ENCODE measurements around the gene PDE4B. TPM values are rescaled to one million over a fixed set of nuclear protein-coding genes. Genes with fewer than 3 reads are reported as not detected.
A peak's percentile ranks its signal among the peaks of the same experiment; 100 is the strongest.

Gene PDE4B
- total and polyA plus RNA-seq, 9 donors = 14.7 to 25.6 (median 16.8) TPM

- peak; percentile 53 for DNase-seq
- Histone ChIP-seq H3K4me3 (ENCODE audit: low read length) (no peak overlapping the region), H3K9me3 (replicated peaks; ENCODE audit: control insufficient read depth, low read depth, low read length) (no peaks in the 10 kb centered on the region), H3K36me3 (ENCODE audit: control insufficient read depth, insufficient read depth, low read length) (no peaks in the 10 kb centered on the region), H3K27me3 (ENCODE audit: control insufficient read depth, insufficient read depth, low read length) (no peaks in the 10 kb centered on the region), H3K27ac (ENCODE audit: low read length) (peak overlapping the region; percentile 42), H3K4me1 (ENCODE audit: control insufficient read depth, insufficient read depth, low read length) (peaks cover 33% of the 10 kb centered on the region)
- WGBS (ENCODE audit: insufficient coverage) = no CpG with 5 or more reads among the region's 5 CpGs
These were observed 476.5 kb downstream of the PDE4B start for GRCh38 chr1:66269222-66269621.

- Histone ChIP-seq H3K27ac (ENCODE audit: low read length) (peak overlapping the region; percentile 48), H3K27me3 (ENCODE audit: control insufficient read depth, insufficient read depth, low read length) (no peaks in the 10 kb centered on the region), H3K4me1 (ENCODE audit: control insufficient read depth, insufficient read depth, low read length) (peaks cover 32% of the 10 kb centered on the region), H3K9me3 (replicated peaks; ENCODE audit: control insufficient read depth, low read depth, low read length) (no peaks in the 10 kb centered on the region), H3K36me3 (ENCODE audit: control insufficient read depth, insufficient read depth, low read length) (no peaks in the 10 kb centered on the region), H3K4me3 (ENCODE audit: low read length) (no peak overlapping the region)
- 50% methylated on average over 1 of the region's 5 CpGs for WGBS (ENCODE audit: insufficient coverage)
- DNase-seq = peak; percentile 49
These were observed 477.6 kb downstream of the PDE4B start for GRCh38 chr1:66270119-66270812.

- H3K27ac ChIP-seq (ENCODE audit: low read length) = peak overlapping the region; percentile 89
- peaks cover 31% of the 10 kb centered on the region for H3K4me1 ChIP-seq (ENCODE audit: control insufficient read depth, insufficient read depth, low read length)
- DNase-seq = peak; percentile 99
- no peak overlapping the region for H3K4me3 ChIP-seq (ENCODE audit: low read length)
- no peaks in the 10 kb centered on the region for H3K36me3 ChIP-seq (ENCODE audit: control insufficient read depth, insufficient read depth, low read length)
- no peaks in the 10 kb centered on the region for H3K27me3 ChIP-seq (ENCODE audit: control insufficient read depth, insufficient read depth, low read length)
- no peaks in the 10 kb centered on the region for H3K9me3 ChIP-seq (replicated peaks; ENCODE audit: control insufficient read depth, low read depth, low read length)
- WGBS (ENCODE audit: insufficient coverage) = no CpG with 5 or more reads among the region's 8 CpGs
These were observed 478.7 kb downstream of the PDE4B start for GRCh38 chr1:66271216-66271903.

- no peaks in the 10 kb centered on the region for H3K27me3 ChIP-seq (ENCODE audit: control insufficient read depth, insufficient read depth, low read length)
- peak overlapping the region; percentile 89 for H3K27ac ChIP-seq (ENCODE audit: low read length)
- H3K4me1 ChIP-seq (ENCODE audit: control insufficient read depth, insufficient read depth, low read length) = peaks cover 31% of the 10 kb centered on the region
- peak; percentile 81 for DNase-seq
- no peaks in the 10 kb centered on the region for H3K36me3 ChIP-seq (ENCODE audit: control insufficient read depth, insufficient read depth, low read length)
- 0% methylated on average over 3 of the region's 5 CpGs for WGBS (ENCODE audit: insufficient coverage)
- no peak overlapping the region for H3K4me3 ChIP-seq (ENCODE audit: low read length)
- no peaks in the 10 kb centered on the region for H3K9me3 ChIP-seq (replicated peaks; ENCODE audit: control insufficient read depth, low read depth, low read length)
These were observed 479.2 kb downstream of the PDE4B start for GRCh38 chr1:66271904-66272254.

GRCh38 chr1:66273656-66274055, 481.0 kb downstream of the PDE4B start:
- peak overlapping the region; percentile 22 for H3K27ac ChIP-seq (ENCODE audit: low read length)
- H3K36me3 ChIP-seq (ENCODE audit: control insufficient read depth, insufficient read depth, low read length) = no peaks in the 10 kb centered on the region
- DNase-seq = no peak
- H3K4me1 ChIP-seq (ENCODE audit: control insufficient read depth, insufficient read depth, low read length) = peaks cover 36% of the 10 kb centered on the region
- no peak overlapping the region for H3K4me3 ChIP-seq (ENCODE audit: low read length)
- WGBS (ENCODE audit: insufficient coverage) = no CpG with 5 or more reads among the region's 2 CpGs
- H3K27me3 ChIP-seq (ENCODE audit: control insufficient read depth, insufficient read depth, low read length) = no peaks in the 10 kb centered on the region
- H3K9me3 ChIP-seq (replicated peaks; ENCODE audit: control insufficient read depth, low read depth, low read length) = no peaks in the 10 kb centered on the region

GRCh38 chr1:66274634-66275033, 481.9 kb downstream of the PDE4B start:
- no peak overlapping the region for H3K4me3 ChIP-seq (ENCODE audit: low read length)
- H3K27ac ChIP-seq (ENCODE audit: low read length) = no peak overlapping the region
- H3K36me3 ChIP-seq (ENCODE audit: control insufficient read depth, insufficient read depth, low read length) = no peaks in the 10 kb centered on the region
- DNase-seq = no peak
- peaks cover 40% of the 10 kb centered on the region for H3K4me1 ChIP-seq (ENCODE audit: control insufficient read depth, insufficient read depth, low read length)
- no peaks in the 10 kb centered on the region for H3K9me3 ChIP-seq (replicated peaks; ENCODE audit: control insufficient read depth, low read depth, low read length)
- WGBS (ENCODE audit: insufficient coverage) = no CpG with 5 or more reads among the region's 1 CpG
- H3K27me3 ChIP-seq (ENCODE audit: control insufficient read depth, insufficient read depth, low read length) = no peaks in the 10 kb centered on the region

GRCh38 chr1:66275083-66275482, 482.4 kb downstream of the PDE4B start:
- Histone ChIP-seq H3K27me3 (ENCODE audit: control insufficient read depth, insufficient read depth, low read length) (no peaks in the 10 kb centered on the region), H3K4me3 (ENCODE audit: low read length) (no peak overlapping the region), H3K9me3 (replicated peaks; ENCODE audit: control insufficient read depth, low read depth, low read length) (no peaks in the 10 kb centered on the region), H3K4me1 (ENCODE audit: control insufficient read depth, insufficient read depth, low read length) (peaks cover 40% of the 10 kb centered on the region), H3K36me3 (ENCODE audit: control insufficient read depth, insufficient read depth, low read length) (no peaks in the 10 kb centered on the region), H3K27ac (ENCODE audit: low read length) (no peak overlapping the region)
- no CpG with 5 or more reads among the region's 1 CpG for WGBS (ENCODE audit: insufficient coverage)
- DNase-seq = no peak

GRCh38 chr1:66275601-66276023, 482.9 kb downstream of the PDE4B start:
- H3K36me3 ChIP-seq (ENCODE audit: control insufficient read depth, insufficient read depth, low read length) = no peaks in the 10 kb centered on the region
- H3K9me3 ChIP-seq (replicated peaks; ENCODE audit: control insufficient read depth, low read depth, low read length) = no peaks in the 10 kb centered on the region
- H3K4me1 ChIP-seq (ENCODE audit: control insufficient read depth, insufficient read depth, low read length) = peaks cover 37% of the 10 kb centered on the region
- no peak overlapping the region for H3K27ac ChIP-seq (ENCODE audit: low read length)
- no peaks in the 10 kb centered on the region for H3K27me3 ChIP-seq (ENCODE audit: control insufficient read depth, insufficient read depth, low read length)
- 46% methylated on average over 4 of the region's 5 CpGs for WGBS (ENCODE audit: insufficient coverage)
- no peak overlapping the region for H3K4me3 ChIP-seq (ENCODE audit: low read length)
- DNase-seq = peak; percentile 57

- peaks cover 37% of the 10 kb centered on the region for H3K4me1 ChIP-seq (ENCODE audit: control insufficient read depth, insufficient read depth, low read length)
- H3K36me3 ChIP-seq (ENCODE audit: control insufficient read depth, insufficient read depth, low read length) = no peaks in the 10 kb centered on the region
- WGBS (ENCODE audit: insufficient coverage) = no CpG with 5 or more reads among the region's 3 CpGs
- H3K4me3 ChIP-seq (ENCODE audit: low read length) = no peak overlapping the region
- DNase-seq = no peak
- no peaks in the 10 kb centered on the region for H3K27me3 ChIP-seq (ENCODE audit: control insufficient read depth, insufficient read depth, low read length)
- H3K27ac ChIP-seq (ENCODE audit: low read length) = no peak overlapping the region
- H3K9me3 ChIP-seq (replicated peaks; ENCODE audit: control insufficient read depth, low read depth, low read length) = no peaks in the 10 kb centered on the region
These were observed 483.5 kb downstream of the PDE4B start for GRCh38 chr1:66276218-66276617.

- Histone ChIP-seq H3K36me3 (ENCODE audit: control insufficient read depth, insufficient read depth, low read length) (no peaks in the 10 kb centered on the region), H3K27ac (ENCODE audit: low read length) (peak overlapping the region; percentile 86), H3K9me3 (replicated peaks; ENCODE audit: control insufficient read depth, low read depth, low read length) (no peaks in the 10 kb centered on the region), H3K4me1 (ENCODE audit: control insufficient read depth, insufficient read depth, low read length) (peaks cover 35% of the 10 kb centered on the region), H3K4me3 (ENCODE audit: low read length) (no peak overlapping the region), H3K27me3 (ENCODE audit: control insufficient read depth, insufficient read depth, low read length) (no peaks in the 10 kb centered on the region)
- peak; percentile 85 for DNase-seq
- 46% methylated on average over 4 of the region's 7 CpGs for WGBS (ENCODE audit: insufficient coverage)
These were observed 485.7 kb downstream of the PDE4B start for GRCh38 chr1:66278260-66279021.

Data from muscle of leg (tissue), 11 donors.